Measurements from ENCODE around the gene TCF7L1.

- TF ChIP-seq EZH2 (IDR thresholded peaks at IDR 0.05; ENCODE audit: borderline replicate concordance, low read depth, low read length, severe bottlenecking) (no peak), POLR2A (IDR thresholded peaks at IDR 0.05; ENCODE audit: low read depth, low read length) (no peak), POLR2AphosphoS5 (IDR thresholded peaks at IDR 0.05; ENCODE audit: insufficient read depth, low read depth, low read length) (no peak), MAX (IDR thresholded peaks at IDR 0.05; ENCODE audit: insufficient read depth, insufficient read length) (no peak), MYC (IDR thresholded peaks at IDR 0.05; ENCODE audit: low read depth, low read length) (no peak)
- TF ChIP-seq, protein P1, sequence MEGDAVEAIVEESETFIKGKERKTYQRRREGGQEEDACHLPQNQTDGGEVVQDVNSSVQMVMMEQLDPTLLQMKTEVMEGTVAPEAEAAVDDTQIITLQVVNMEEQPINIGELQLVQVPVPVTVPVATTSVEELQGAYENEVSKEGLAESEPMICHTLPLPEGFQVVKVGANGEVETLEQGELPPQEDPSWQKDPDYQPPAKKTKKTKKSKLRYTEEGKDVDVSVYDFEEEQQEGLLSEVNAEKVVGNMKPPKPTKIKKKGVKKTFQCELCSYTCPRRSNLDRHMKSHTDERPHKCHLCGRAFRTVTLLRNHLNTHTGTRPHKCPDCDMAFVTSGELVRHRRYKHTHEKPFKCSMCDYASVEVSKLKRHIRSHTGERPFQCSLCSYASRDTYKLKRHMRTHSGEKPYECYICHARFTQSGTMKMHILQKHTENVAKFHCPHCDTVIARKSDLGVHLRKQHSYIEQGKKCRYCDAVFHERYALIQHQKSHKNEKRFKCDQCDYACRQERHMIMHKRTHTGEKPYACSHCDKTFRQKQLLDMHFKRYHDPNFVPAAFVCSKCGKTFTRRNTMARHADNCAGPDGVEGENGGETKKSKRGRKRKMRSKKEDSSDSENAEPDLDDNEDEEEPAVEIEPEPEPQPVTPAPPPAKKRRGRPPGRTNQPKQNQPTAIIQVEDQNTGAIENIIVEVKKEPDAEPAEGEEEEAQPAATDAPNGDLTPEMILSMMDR (IDR thresholded peaks at IDR 0.05; ENCODE audit: extremely low read depth in 1 of 2, insufficient read depth in 1 of 2, low read depth in 1 of 2, low read length in 2 of 2), result no peak
Observed at GRCh38 chr2:85199698-85200097, 66.5 kb downstream of the TCF7L1 start.

All from endothelial cell of umbilical vein (primary cell).